SH-SY5Y (cell line): ENCODE data around the gene COPE.

Source experiments
- GATA2 ChIP-seq: IDR thresholded peaks from 2 replicates; pipeline ENCODE4 v1.6.1; 2011; ENCODE audit warnings: mild to moderate bottlenecking, low read depth, low read length
- GATA3 ChIP-seq: IDR thresholded peaks from 2 replicates; pipeline ENCODE4 v1.6.1; 2011; ENCODE audit warnings: low read depth, mild to moderate bottlenecking, low read length, moderate library complexity

Gene COPE

DNA sequence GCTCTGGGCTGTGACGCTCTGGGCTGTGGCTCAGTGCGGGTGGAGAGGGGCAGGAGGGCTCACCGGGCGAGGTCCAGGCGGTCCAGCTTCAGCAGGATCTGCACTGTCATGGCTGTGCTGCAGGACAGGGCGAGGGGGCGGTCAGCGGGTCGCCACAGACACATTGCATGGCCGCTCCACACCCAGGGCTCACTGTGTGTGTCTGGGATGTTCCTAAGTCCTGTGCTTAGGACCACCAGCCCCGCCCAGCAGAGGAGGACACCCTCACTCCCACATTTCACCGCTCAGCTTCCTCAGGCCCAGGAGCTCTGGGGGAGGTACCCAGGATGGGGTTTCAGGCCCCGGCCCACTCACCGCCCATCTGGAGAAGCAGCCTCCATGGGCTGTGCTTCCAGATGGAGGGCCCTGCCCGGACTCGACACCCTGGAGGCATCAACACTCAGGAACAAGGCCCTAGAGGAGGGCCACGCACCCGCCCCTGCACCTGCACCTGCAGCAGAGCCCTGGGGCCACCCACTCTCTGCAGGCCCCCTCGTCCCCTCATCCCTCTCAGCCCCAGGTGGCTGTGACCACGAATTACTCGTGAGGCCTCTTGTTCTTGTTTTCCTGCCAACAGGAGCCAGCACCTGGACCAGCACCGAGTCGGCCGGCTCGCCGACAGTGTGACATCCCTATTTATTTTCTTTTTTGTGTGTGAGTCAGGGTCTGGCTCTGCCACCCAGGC is 13.5 kb downstream of the COPE start:
- TF ChIP-seq GATA2 = no peak
- TF ChIP-seq GATA3 = no peak

- TF ChIP-seq GATA3 = no peak
- TF ChIP-seq GATA2 = no peak
Measured at GRCh38 chr19:18905058-18905456, 14.1 kb downstream of the COPE start.

GRCh38 chr19:18904334-18905057 is 14.7 kb downstream of the COPE start:
- no peak for TF ChIP-seq GATA3
- TF ChIP-seq GATA2 = no peak

DNA sequence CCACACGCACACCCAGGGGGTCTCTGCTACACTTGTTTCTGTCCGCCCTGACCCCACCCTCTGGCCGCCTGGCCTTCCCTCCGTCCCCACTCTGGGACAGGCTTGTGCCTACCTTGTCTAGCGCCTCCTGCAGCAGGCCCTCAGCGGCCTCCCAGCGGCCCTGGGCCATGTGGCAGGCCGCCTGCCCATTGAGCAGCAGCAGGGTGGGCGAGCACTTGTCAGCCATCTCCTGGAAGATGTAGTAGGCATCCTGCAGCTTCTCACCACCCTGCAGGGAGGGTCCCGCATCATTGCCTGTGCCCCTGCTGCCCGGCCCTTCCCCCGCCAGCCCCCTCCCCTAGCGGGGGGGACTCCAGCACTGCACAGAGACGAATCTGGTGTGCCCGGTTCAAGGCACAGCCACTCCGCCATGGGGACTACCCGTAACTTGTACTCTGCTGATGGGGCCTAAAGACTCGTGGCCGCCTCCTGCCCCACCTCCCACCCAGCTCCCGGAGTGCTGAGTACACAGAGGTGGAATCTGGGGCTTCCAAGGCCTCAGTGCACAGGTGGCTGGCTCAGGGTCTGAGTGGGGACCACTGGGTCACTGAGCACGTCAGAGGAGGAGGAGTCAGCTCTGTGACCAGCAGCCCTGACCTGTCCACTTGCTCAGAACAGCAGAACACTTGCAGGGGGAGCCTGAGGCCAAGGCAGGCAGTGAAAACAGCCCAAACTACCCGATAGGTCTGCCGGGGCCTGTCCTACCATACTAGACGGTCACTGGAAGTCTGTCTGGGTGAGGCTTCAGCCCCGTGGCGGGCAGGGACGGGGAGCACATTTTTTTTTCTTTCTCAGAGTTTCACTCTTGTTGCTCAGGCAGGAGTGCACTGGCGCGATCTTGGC is 15.8 kb downstream of the COPE start:
- TF ChIP-seq GATA3 (no peak), GATA2 (no peak)

GRCh38 chr19:18901491-18901890 is 17.7 kb downstream of the COPE start:
- no peak for TF ChIP-seq GATA3
- no peak for TF ChIP-seq GATA2

GRCh38 chr19:18900700-18901481 is 18.3 kb downstream of the COPE start:
- TF ChIP-seq GATA3 (no peak), GATA2 (no peak)

DNA sequence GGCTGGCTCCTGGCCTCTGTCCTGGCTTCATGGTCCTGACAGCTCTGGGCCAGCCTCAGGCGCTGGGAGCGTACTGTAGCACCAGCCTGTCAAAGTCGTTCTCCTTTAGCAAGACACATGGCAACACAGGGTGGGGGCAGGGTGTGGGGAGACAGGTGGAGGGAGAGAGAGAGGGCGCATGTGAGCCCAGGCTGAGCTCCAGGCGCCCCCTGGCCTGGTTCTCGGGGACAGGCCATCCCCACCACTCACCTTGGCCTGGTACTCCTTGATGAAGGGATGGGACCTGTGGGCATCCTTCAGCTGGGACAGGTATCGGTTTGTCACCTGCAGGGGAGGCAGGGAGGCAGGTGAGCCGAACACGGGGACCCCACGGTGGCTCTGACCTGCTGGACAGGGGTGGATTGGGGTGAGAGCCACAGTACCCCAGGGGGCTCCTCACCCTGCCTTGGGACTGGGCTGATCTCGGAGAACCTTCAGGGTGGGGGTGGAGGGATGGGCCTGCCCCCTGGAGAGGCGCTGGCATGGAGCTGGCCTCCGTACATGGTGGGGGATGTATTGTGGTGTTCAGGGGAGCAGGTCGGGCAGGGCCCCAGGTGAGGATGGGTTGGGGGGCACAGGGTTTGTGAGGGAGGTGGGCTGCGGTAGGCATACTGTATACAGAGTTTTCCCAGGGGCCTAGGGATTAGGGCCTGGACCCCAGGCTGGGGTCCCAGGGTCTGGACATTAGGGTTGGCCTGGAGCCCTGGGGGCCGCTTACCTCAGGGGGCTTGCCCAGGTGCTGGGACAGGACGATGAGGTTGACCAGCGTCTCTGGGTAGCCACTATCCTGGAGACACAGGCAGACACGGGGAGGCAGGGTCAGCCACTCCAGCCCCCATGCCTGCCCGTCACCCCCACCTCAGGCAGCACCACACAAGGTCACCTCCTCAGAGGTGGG is 19.3 kb downstream of the COPE start:
- TF ChIP-seq GATA3 (no peak), GATA2 (no peak)

DNA sequence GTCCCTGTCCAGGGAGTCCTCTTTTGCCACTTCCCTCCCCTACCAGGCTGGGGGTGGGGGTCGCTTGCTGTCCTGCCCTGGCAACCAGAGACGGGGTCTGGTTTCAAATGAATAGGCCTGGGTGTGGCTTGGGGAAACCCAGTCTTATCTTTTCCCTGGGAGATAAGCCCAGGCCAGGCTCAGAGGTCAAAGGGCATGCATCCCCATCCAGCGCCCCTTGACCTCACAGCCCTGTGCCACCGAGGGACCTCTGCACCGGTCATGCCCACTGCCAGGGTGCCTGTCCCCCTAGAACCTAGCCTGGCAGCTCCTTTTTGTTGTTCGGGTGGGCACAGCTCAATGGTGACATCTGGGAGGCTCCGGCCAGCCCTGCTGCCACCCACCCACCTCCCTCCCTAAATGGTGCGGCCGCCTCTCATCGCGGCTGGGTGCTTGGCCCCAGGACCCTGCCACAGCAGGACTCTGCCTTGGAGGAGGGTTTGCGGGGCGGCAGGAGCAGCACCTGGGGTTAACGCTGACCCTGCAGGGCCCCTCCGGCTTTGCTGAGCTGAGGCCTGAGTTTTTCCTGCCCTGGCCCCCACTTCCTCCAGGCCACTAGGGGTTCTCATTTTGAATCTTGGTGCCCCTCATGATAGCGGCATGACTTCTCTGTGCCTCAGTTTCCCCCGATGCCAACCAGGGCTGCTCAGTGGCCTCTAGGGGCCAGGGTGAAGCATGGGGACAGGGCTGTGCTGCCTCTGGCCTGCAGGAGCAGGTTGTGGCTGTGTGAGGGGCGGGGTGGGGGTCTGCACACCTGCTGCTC is 20.4 kb downstream of the COPE start:
- TF ChIP-seq GATA3 = no peak

GRCh38 chr19:18898081-18898606 is 21.0 kb downstream of the COPE start:
- TF ChIP-seq GATA2 (peak; percentile 5; the same call in 1 of the 2 replicates), GATA3 (no peak)

DNA sequence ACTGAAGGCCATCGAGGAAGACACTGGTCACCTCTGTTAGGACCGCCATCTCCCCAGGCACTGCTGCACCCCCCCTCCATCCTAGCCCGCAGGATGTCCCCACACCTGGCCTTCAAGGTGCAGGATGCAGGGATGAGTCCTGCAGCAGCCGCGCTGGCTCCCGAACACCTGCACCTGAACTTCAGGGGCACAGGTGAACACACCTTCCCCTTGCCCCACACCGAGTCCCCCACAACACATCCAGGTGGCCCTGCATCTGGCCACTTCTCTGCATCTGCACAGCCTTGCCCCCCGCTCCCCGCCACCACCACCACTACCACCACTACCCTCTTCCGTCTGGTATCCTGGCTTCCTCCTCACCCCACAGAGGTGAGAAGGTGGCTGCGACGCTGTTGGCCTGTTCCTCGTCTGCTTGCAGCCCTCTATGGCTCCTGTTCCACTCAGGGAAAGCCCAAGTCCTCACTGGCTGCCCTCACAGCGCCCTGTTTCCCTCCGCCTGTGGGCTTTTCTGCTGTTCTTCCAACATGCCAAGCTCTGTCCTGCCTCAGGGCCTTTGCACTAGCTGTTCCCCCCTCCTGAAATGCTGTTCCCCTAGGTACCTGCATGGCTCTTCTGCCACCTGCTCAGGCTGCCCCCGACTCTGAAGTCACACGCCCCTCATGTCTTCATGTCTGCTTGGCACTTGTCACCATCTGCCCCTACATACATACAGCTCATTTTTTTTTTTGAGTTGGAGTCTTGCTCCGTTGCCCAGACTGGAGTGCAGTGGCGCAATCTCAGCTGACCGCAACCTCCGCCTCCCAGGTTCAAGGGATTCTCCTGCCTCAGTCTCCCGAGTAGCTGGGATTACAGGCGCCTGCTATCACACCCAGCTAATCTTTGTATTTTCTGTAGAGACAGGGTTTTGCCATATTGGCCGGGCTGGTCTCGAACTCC is 21.8 kb downstream of the COPE start:
- no peak for TF ChIP-seq GATA2
- no peak for TF ChIP-seq GATA3

GRCh38 chr19:18896421-18896841 is 22.8 kb downstream of the COPE start:
- TF ChIP-seq GATA2 = no peak
- no peak for TF ChIP-seq GATA3
